Progenitor cell of endocrine pancreas (in vitro differentiated cells): ENCODE data around the gene CARHSP1. TPM values are rescaled to one million over a fixed set of nuclear protein-coding genes. Genes with fewer than 3 reads are reported as not detected.

Source experiments
- DNase-seq: peaks from one replicate; pipeline ENCODE4 v3.0.0; 2021; ENCODE audit warnings: low spot score; ENCODE audit not compliant: unreplicated experiment
- H3K27ac Mint-ChIP-seq: 2 replicates; pipeline ENCODE4 v1.8.0; 2021; ENCODE audit warnings: mild to moderate bottlenecking, moderate library complexity, mixed read lengths
- H3K27me3 Mint-ChIP-seq: 2 replicates; pipeline ENCODE4 v1.8.0; 2021; ENCODE audit warnings: mixed read lengths
- H3K36me3 Mint-ChIP-seq: 2 replicates; pipeline ENCODE4 v1.8.0; 2022; ENCODE audit warnings: mixed read lengths; ENCODE audit not compliant: insufficient read depth
- H3K4me1 Mint-ChIP-seq: 2 replicates; pipeline ENCODE4 v1.8.0; 2021; ENCODE audit warnings: low read depth, mixed read lengths
- H3K4me3 Mint-ChIP-seq: 2 replicates; pipeline ENCODE4 v1.8.0; 2021; ENCODE audit warnings: low read depth, mild to moderate bottlenecking, moderate library complexity, mixed read lengths
- H3K9me3 Mint-ChIP-seq: 2 replicates; pipeline ENCODE4 v1.8.0; 2021; ENCODE audit warnings: low read depth, mixed read lengths
- CTCF ChIP-seq: fragments of 200-600 bp; sonication (generic); IDR thresholded peaks from one replicate; pipeline ENCODE4 v1.5.0; 2021; ENCODE audit warnings: antibody characterized with exemption, mild to moderate bottlenecking; ENCODE audit not compliant: unreplicated experiment
- total RNA-seq: library from RNA; stranded (reverse); gene quantifications from 2 replicates; pipeline ENCODE4 v1.2.1, GENCODE V29; 2021

The CARHSP1 gene
- total RNA-seq, 1 donor from 2014 or later = 122 TPM

GRCh38 chr16:8849411-8850011 is 19.3 kb downstream of the CARHSP1 start:
- TF ChIP-seq CTCF = no peak
- Mint-ChIP-seq H3K36me3 (peaks cover 21% of the 10 kb centered on the region), H3K27me3 (no peaks in the 10 kb centered on the region), H3K4me3 (no peak overlapping the region), H3K4me1 (peaks cover 7% of the 10 kb centered on the region), H3K9me3 (no peaks in the 10 kb centered on the region), H3K27ac (peak overlapping the region; percentile 84)
- no peak for DNase-seq

- peaks cover 21% of the 10 kb centered on the region for H3K36me3 Mint-ChIP-seq
Observed at GRCh38 chr16:8848939-8849391, 19.8 kb downstream of the CARHSP1 start.

GRCh38 chr16:8848231-8848938 is 20.4 kb downstream of the CARHSP1 start:
- no peak for DNase-seq
- Mint-ChIP-seq H3K4me3 (no peak overlapping the region), H3K36me3 (peaks cover 21% of the 10 kb centered on the region), H3K27me3 (no peaks in the 10 kb centered on the region), H3K27ac (no peak overlapping the region), H3K9me3 (no peaks in the 10 kb centered on the region), H3K4me1 (peaks cover 7% of the 10 kb centered on the region)
- TF ChIP-seq CTCF = no peak

More at GRCh38 chr16:8848939-8849391, 19.8 kb downstream of the CARHSP1 start:
- Mint-ChIP-seq H3K4me1 (peaks cover 7% of the 10 kb centered on the region), H3K4me3 (no peak overlapping the region), H3K9me3 (no peaks in the 10 kb centered on the region), H3K27ac (peak overlapping the region; percentile 84), H3K27me3 (no peaks in the 10 kb centered on the region)
- no peak for TF ChIP-seq CTCF
- DNase-seq = no peak

GRCh38 chr16:8847623-8848022 is 21.2 kb downstream of the CARHSP1 start:
- Mint-ChIP-seq H3K4me3 (no peak overlapping the region), H3K9me3 (no peaks in the 10 kb centered on the region), H3K27me3 (no peaks in the 10 kb centered on the region), H3K27ac (no peak overlapping the region), H3K36me3 (peaks cover 17% of the 10 kb centered on the region), H3K4me1 (peaks cover 7% of the 10 kb centered on the region)
- no peak for TF ChIP-seq CTCF
- no peak for DNase-seq

- no peak for DNase-seq
- H3K36me3 Mint-ChIP-seq = peaks cover 18% of the 10 kb centered on the region
- H3K27me3 Mint-ChIP-seq = no peaks in the 10 kb centered on the region
- H3K4me3 Mint-ChIP-seq = no peak overlapping the region
- no peaks in the 10 kb centered on the region for H3K9me3 Mint-ChIP-seq
- no peak for TF ChIP-seq CTCF
- peaks cover 7% of the 10 kb centered on the region for H3K4me1 Mint-ChIP-seq
- peak overlapping the region; percentile 78 for H3K27ac Mint-ChIP-seq
Observed at GRCh38 chr16:8847145-8847544, 21.7 kb downstream of the CARHSP1 start.
